ENCODE measurements around the gene FHOD1. TPM values are rescaled to one million over a fixed set of nuclear protein-coding genes. Genes with fewer than 3 reads are reported as not detected.

FHOD1 gene
- total RNA-seq, result 8.0 and 25.0 TPM in 2 replicates

GRCh38 chr16:67247192-67248072, at the start of gene FHOD1:
Gene FHOD1, minus strand, starts transcription at chr16:67247481. Its CDS starts 71 bp downstream, at chr16:67247410.

GRCh38 chr16:67279296-67280089, 32.2 kb upstream of the FHOD1 start, which contains the start of gene PLEKHG4:
Gene PLEKHG4, plus strand, starts transcription at chr16:67279532. Its CDS starts 513 bp downstream, at chr16:67280045.

GRCh38 chr16:67248401-67249177, 1.3 kb upstream of the FHOD1 start, which contains the start of gene SLC9A5:
Gene SLC9A5, plus strand, starts transcription at chr16:67248979. Its CDS starts 36 bp downstream, at chr16:67249015.

GRCh38 chr16:67226804-67227566, 20.3 kb downstream of the FHOD1 start, which contains the start of gene TMEM208:
Gene TMEM208, plus strand, starts transcription at chr16:67227130. Its CDS starts 89 bp downstream, at chr16:67227219.

GRCh38 chr16:67199011-67199807, 48.1 kb downstream of the FHOD1 start, which contains the start of gene ELMO3:
Gene ELMO3, plus strand, starts transcription at chr16:67199131. Its CDS starts 196 bp downstream, at chr16:67199327.

GRCh38 chr16:67191995-67192681, 55.1 kb downstream of the FHOD1 start, which contains the start of gene E2F4:
Gene E2F4, plus strand, starts transcription at chr16:67192155. Its CDS starts 73 bp downstream, at chr16:67192228.

GRCh38 chr16:67190041-67190440, 57.2 kb downstream of the FHOD1 start, which contains the start of gene EXOC3L1:
Gene EXOC3L1, minus strand, starts transcription at chr16:67190136. Its CDS starts 460 bp downstream, at chr16:67189676.

GRCh38 chr16:67183627-67184452, 63.4 kb downstream of the FHOD1 start, which contains the start of gene MATCAP1:
Gene MATCAP1, minus strand, starts transcription at chr16:67183963. Its CDS starts 3,353 bp downstream, at chr16:67180610.

Other genes starting within 250 kb of the FHOD1 start
- 98.3 and 162 TPM in 2 replicates for gene CBFB, start 218.3 kb downstream of the FHOD1 start, total RNA-seq
- gene PHAF1, start 137.5 kb downstream of the FHOD1 start, total RNA-seq, result 12.2 and 20.3 TPM in 2 replicates
- gene B3GNT9, start 96.5 kb downstream of the FHOD1 start, total RNA-seq, result 33.4 and 51.1 TPM in 2 replicates
- gene TRADD, start 87.6 kb downstream of the FHOD1 start, total RNA-seq, result 16.5 and 19.0 TPM in 2 replicates
- gene FBXL8, start 87.5 kb downstream of the FHOD1 start, total RNA-seq, result 11.6 and 13.1 TPM in 2 replicates
- 6.5 and 7.9 TPM in 2 replicates for gene HSF4, start 82.7 kb downstream of the FHOD1 start, total RNA-seq
- gene NOL3, start 76.9 kb downstream of the FHOD1 start, total RNA-seq, result 21.1 and 22.9 TPM in 2 replicates
- 9.8 and 12.4 TPM in 2 replicates for gene MATCAP1, start 63.5 kb downstream of the FHOD1 start, total RNA-seq
- not detected in 2 replicates for gene EXOC3L1, start 57.3 kb downstream of the FHOD1 start, total RNA-seq
- 68.0 and 85.7 TPM in 2 replicates for gene E2F4, start 55.3 kb downstream of the FHOD1 start, total RNA-seq
- 0.30 and 0.42 TPM in 2 replicates for gene ELMO3, start 48.4 kb downstream of the FHOD1 start, total RNA-seq
- gene TMEM208, start 20.4 kb downstream of the FHOD1 start, total RNA-seq, result 26.4 and 61.5 TPM in 2 replicates
- gene SLC9A5, start 1.5 kb upstream of the FHOD1 start, total RNA-seq, result 1.5 and 2.4 TPM in 2 replicates
- gene PLEKHG4, start 32.1 kb upstream of the FHOD1 start, total RNA-seq, result 13.1 and 28.2 TPM in 2 replicates
- not detected in 2 replicates for gene KCTD19, start 79.3 kb upstream of the FHOD1 start, total RNA-seq
- gene LRRC36, start 79.3 kb upstream of the FHOD1 start, total RNA-seq, result not detected in 2 replicates
- gene TPPP3, start 146.0 kb upstream of the FHOD1 start, total RNA-seq, result 0.46 and 0.59 TPM in 2 replicates
- 5.6 and 6.4 TPM in 2 replicates for gene ZDHHC1, start 169.0 kb upstream of the FHOD1 start, total RNA-seq
- gene HSD11B2, start 183.6 kb upstream of the FHOD1 start, total RNA-seq, result 0.59 TPM in 1 of 2 replicates, not detected in the other
- gene ATP6V0D1, start 233.7 kb upstream of the FHOD1 start, total RNA-seq, result 104 and 140 TPM in 2 replicates
- not detected in 2 replicates for gene AGRP, start 236.1 kb upstream of the FHOD1 start, total RNA-seq